Endothelial cell of umbilical vein (primary cell): ENCODE data around the gene CDC37L1.
"Not testable (repeated sequence)": the region's sequence is repeated elsewhere in the genome, so short reads cannot be mapped to it uniquely, and the experiment has no call there.

Experiments used
- CTCF ChIP-seq, 2 donors: IDR thresholded peaks; 1 replicate in 1 of 2; 2 replicates in 1 of 2; pipeline ENCODE4 v1.5.1; 2011; ENCODE audit warnings: low read length in 2 of 2, mild to moderate bottlenecking in 2 of 2, moderate library complexity in 2 of 2, control low read depth in 1 of 2, inconsistent platforms in 1 of 2, low read depth in 1 of 2; ENCODE audit not compliant: insufficient read depth in 1 of 2; ENCODE audit errors: extremely low read depth in 1 of 2
- EZH2 ChIP-seq: IDR thresholded peaks from 2 replicates; pipeline ENCODE4 v1.6.1; 2012; ENCODE audit warnings: borderline replicate concordance, low read depth, mild to moderate bottlenecking, moderate library complexity, low read length, inconsistent platforms; ENCODE audit not compliant: severe bottlenecking
- FOS ChIP-seq: IDR thresholded peaks from 2 replicates; pipeline ENCODE4 v1.6.1; 2011; ENCODE audit warnings: mild to moderate bottlenecking, low read length, moderate library complexity, borderline replicate concordance; ENCODE audit not compliant: insufficient read depth
- GATA2 ChIP-seq: IDR thresholded peaks from 2 replicates; pipeline ENCODE4 v1.7.0; 2011; ENCODE audit warnings: low read depth, mild to moderate bottlenecking, moderate library complexity, mixed read lengths, low read length; ENCODE audit not compliant: insufficient read length, insufficient read depth
- JUN ChIP-seq: IDR thresholded peaks from 2 replicates; pipeline ENCODE4 v1.6.1; 2011; ENCODE audit warnings: borderline replicate concordance, low read depth; ENCODE audit not compliant: insufficient read length, insufficient read depth
- MAX ChIP-seq: IDR thresholded peaks from 2 replicates; pipeline ENCODE4 v1.6.1; 2011; ENCODE audit not compliant: insufficient read depth, insufficient read length
- MYC ChIP-seq: IDR thresholded peaks from one replicate; pipeline ENCODE4 v1.6.1; 2011; ENCODE audit warnings: mild to moderate bottlenecking, low read depth, low read length
- POLR2A ChIP-seq: IDR thresholded peaks from 2 replicates; pipeline ENCODE4 v1.6.1; 2012; ENCODE audit warnings: low read depth, mild to moderate bottlenecking, control low read depth, low read length
- POLR2AphosphoS5 ChIP-seq: IDR thresholded peaks from 2 replicates; pipeline ENCODE4 v1.6.1; 2012; ENCODE audit warnings: low read depth, mild to moderate bottlenecking, control low read depth, low read length, moderate library complexity; ENCODE audit not compliant: insufficient read depth

GRCh38 chr9:4754530-4754929 lies 75.2 kb downstream of the CDC37L1 start:
- TF ChIP-seq MAX; POLR2A; CTCF (IDR thresholded peaks at IDR 0.05; ENCODE audit: extremely low read depth in 1 of 2, insufficient read depth in 1 of 2, low read depth in 1 of 2, low read length in 2 of 2); EZH2; POLR2AphosphoS5; GATA2; JUN; MYC; FOS: not testable (repeated sequence)
